Fibroblast of pulmonary artery (primary cell): ENCODE measurements around the gene MIF.

Source experiments
- DNase-seq: peaks from one replicate; pipeline ENCODE4 v3.0.0-alpha.2; 2010; ENCODE audit warnings: low read depth
- H3K4me3 ChIP-seq: replicated peaks from 2 replicates; pipeline ENCODE4 v1.5.1; 2011; ENCODE audit warnings: low read depth, mild to moderate bottlenecking, control low read depth, low read length, moderate library complexity
- TF ChIP-seq, protein P1 (sequence below): IDR thresholded peaks from 2 replicates; pipeline ENCODE4 v1.5.1; 2011; ENCODE audit warnings: mild to moderate bottlenecking, control low read depth, low read length, inconsistent platforms; ENCODE audit errors: missing control alignments

MIF gene

DNA sequence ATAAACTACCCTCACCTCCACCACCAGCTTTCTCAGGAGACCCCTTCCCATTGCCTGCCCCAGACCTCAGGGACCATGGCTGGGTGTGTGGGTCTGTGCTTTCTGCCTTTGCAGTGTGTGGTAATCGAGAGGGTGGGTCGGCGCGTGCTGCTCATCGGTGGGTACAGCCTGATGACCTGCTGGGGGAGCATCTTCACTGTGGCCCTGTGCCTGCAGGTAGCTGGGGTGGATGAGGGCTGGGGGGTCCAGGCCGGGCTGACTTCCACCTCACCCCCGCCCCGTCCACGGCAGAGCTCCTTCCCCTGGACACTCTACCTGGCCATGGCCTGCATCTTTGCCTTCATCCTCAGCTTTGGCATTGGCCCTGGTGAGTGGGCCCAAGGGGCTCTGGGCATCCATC, 10.5 kb upstream of the MIF start:
- TF ChIP-seq, protein P1, sequence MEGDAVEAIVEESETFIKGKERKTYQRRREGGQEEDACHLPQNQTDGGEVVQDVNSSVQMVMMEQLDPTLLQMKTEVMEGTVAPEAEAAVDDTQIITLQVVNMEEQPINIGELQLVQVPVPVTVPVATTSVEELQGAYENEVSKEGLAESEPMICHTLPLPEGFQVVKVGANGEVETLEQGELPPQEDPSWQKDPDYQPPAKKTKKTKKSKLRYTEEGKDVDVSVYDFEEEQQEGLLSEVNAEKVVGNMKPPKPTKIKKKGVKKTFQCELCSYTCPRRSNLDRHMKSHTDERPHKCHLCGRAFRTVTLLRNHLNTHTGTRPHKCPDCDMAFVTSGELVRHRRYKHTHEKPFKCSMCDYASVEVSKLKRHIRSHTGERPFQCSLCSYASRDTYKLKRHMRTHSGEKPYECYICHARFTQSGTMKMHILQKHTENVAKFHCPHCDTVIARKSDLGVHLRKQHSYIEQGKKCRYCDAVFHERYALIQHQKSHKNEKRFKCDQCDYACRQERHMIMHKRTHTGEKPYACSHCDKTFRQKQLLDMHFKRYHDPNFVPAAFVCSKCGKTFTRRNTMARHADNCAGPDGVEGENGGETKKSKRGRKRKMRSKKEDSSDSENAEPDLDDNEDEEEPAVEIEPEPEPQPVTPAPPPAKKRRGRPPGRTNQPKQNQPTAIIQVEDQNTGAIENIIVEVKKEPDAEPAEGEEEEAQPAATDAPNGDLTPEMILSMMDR: no peak
- H3K4me3 ChIP-seq: no peak overlapping the region
- DNase-seq: no peak

- no peak for DNase-seq
- no peak overlapping the region for H3K4me3 ChIP-seq
- TF ChIP-seq, protein P1: no peak
Observed at GRCh38 chr22:23884140-23884539, 10.0 kb upstream of the MIF start.

DNA sequence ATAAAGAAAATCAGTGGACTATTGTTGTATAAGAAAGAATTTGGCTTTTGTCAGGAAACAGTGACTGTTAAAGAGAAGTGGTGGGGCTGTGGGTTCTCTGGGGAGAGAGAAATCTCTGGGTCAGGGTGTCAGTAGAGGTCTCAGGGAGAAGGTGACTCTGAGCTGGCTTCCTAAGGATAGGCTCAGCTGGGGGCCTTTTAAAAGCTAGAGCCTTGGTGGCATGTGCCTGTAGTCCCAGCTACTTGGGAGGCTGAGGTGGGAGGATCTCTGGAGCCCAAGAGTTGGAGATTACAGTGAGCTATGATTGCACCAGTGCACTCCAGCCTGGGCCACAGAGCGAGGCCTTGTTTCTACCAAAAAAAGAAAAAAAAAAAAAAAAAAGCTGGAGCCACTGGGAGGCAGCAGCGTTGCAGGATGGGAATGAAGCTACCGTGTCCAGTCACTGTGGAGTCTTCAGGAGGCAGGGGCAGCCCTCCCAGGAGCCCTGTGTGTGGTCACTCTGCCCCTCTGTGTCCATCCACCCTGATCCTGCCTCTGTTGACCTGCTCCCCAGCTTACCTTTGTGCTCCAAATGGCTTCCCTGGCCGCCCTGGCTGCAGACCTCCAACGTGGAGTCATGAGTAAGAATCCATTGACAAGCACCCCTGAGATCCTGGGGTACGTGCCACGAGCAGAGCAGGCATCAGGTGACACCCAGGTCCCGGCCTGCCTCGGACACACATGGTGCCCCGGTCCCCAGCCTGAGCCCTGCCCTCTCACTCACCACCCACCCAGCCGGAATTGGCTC, 5.4 kb upstream of the MIF start:
- DNase-seq: peak; percentile 54
- no peak overlapping the region for H3K4me3 ChIP-seq
- TF ChIP-seq, protein P1: peak; percentile 31

DNA sequence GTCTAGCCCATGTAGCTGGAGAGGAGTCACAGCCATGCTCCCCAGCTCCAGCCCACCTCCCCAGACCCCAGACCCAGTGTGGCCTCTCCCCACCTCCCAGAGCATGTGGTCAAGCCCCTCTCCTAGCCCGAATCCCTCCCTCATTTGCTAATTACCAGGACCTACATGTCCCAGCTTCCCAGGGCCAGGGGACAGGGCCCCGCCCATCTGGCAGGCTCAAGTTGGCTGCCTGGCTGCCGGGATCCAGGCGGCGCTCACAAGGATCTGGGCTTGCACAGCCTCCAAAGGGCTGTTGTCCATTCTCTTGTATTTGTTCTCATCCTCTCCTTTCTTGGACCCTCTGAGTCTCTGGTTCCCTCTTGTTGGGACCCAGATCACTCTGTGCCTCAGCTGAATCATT, 4.6 kb upstream of the MIF start:
- H3K4me3 ChIP-seq: no peak overlapping the region
- TF ChIP-seq, protein P1: no peak
- DNase-seq: no peak

GRCh38 chr22:23891726-23892125, 2.5 kb upstream of the MIF start:
- no peak for DNase-seq
- H3K4me3 ChIP-seq: no peak overlapping the region
- TF ChIP-seq, protein P1: no peak

GRCh38 chr22:23892130-23892529, 2.1 kb upstream of the MIF start:
- no peak overlapping the region for H3K4me3 ChIP-seq
- TF ChIP-seq, protein P1: no peak

DNA sequence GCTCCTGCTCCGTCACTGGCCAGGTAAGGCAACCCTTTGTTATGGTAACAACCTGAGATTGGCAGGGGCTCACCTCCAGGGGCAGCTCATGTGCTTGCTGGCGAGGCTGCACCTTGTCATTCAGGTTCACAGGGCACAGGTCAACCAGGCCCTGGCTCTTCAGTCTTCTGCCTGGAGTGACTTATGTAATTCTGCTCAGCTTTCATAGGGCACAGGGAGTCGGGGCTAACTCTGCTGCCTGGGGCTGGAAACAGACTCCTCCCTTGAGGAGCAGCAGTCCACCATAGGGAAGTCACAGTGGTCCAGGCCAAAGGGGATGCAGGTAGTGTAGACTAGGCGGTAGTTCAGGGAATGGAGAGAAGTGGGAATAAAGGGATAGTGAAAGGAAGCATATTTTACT, 1.5 kb upstream of the MIF start:
- no peak for DNase-seq
- TF ChIP-seq, protein P1: no peak
- no peak overlapping the region for H3K4me3 ChIP-seq

More at GRCh38 chr22:23892130-23892529, 2.1 kb upstream of the MIF start:
- no peak for DNase-seq
